GM06990 (cell line): ENCODE measurements around the gene CBX1.
"Not testable (repeated sequence)": the region's sequence is repeated elsewhere in the genome, so short reads cannot be mapped to it uniquely, and the experiment has no call there.

Experiments
- DNase-seq: peaks from one replicate; pipeline ENCODE4 v3.0.0-alpha.2; 2011; ENCODE audit not compliant: insufficient read length; ENCODE audit errors: extremely low read depth
- H3K27me3 ChIP-seq: replicated peaks from 2 replicates; pipeline ENCODE4 v1.6.0; 2011; ENCODE audit warnings: low read length; ENCODE audit not compliant: control insufficient read depth, insufficient read depth
- H3K36me3 ChIP-seq: 2 replicates; pipeline ENCODE4 v1.5.1; 2011; ENCODE audit warnings: low read length; ENCODE audit not compliant: control insufficient read depth, insufficient read depth
- H3K4me3 ChIP-seq: replicated peaks from 2 replicates; pipeline ENCODE4 v1.5.1; 2011; ENCODE audit warnings: low read depth, mild to moderate bottlenecking, control low read depth, low read length
- CTCF ChIP-seq: IDR thresholded peaks from 2 replicates; pipeline ENCODE4 v1.5.1; 2011; ENCODE audit warnings: low read length, control low read depth, mild to moderate bottlenecking, inconsistent platforms; ENCODE audit not compliant: insufficient read depth, poor library complexity, severe bottlenecking

CBX1 gene

GRCh38 chr17:48095611-48096010, 5.7 kb downstream of the CBX1 start:
- TF ChIP-seq CTCF = no peak
- H3K36me3 ChIP-seq = no peaks in the 10 kb centered on the region
- H3K4me3 ChIP-seq = no peak overlapping the region
- DNase-seq = no peak
- H3K27me3 ChIP-seq = no peaks in the 10 kb centered on the region

GRCh38 chr17:48093341-48094045, 7.8 kb downstream of the CBX1 start:
- Histone ChIP-seq H3K4me3 (no peak overlapping the region), H3K36me3 (no peaks in the 10 kb centered on the region), H3K27me3 (no peaks in the 10 kb centered on the region)
- DNase-seq = no peak
- no peak for TF ChIP-seq CTCF

GRCh38 chr17:48084932-48085331, 16.3 kb downstream of the CBX1 start:
- no peak for TF ChIP-seq CTCF
- Histone ChIP-seq H3K36me3 (no peaks in the 10 kb centered on the region), H3K4me3 (no peak overlapping the region), H3K27me3 (no peaks in the 10 kb centered on the region)
- DNase-seq = no peak

GRCh38 chr17:48081858-48082257, 19.4 kb downstream of the CBX1 start:
- Histone ChIP-seq H3K4me3 (no peak overlapping the region), H3K27me3 (no peaks in the 10 kb centered on the region), H3K36me3 (no peaks in the 10 kb centered on the region; the same call in 1 of the 2 replicates)
- no peak for TF ChIP-seq CTCF
- no peak for DNase-seq

GRCh38 chr17:48077152-48077551, 24.1 kb downstream of the CBX1 start:
- DNase-seq, H3K4me3 ChIP-seq, H3K36me3 ChIP-seq, H3K27me3 ChIP-seq: not testable (repeated sequence)

- Histone ChIP-seq H3K27me3 (no peaks in the 10 kb centered on the region), H3K36me3 (peaks cover 6% of the 10 kb centered on the region), H3K4me3 (no peak overlapping the region)
- TF ChIP-seq CTCF = peak; percentile 74
- DNase-seq = no peak
Observed at GRCh38 chr17:48074322-48075081, 26.8 kb downstream of the CBX1 start.

- not testable (repeated sequence) for H3K36me3 ChIP-seq, DNase-seq, H3K4me3 ChIP-seq, H3K27me3 ChIP-seq
Observed at GRCh38 chr17:48073566-48074094, 27.6 kb downstream of the CBX1 start.

- not testable (repeated sequence) for H3K4me3 ChIP-seq, H3K36me3 ChIP-seq, DNase-seq, H3K27me3 ChIP-seq
Observed at GRCh38 chr17:48072811-48073210, 28.5 kb downstream of the CBX1 start.
